HL-60/S4 (cell line): ENCODE results near the gene INHA.

Experiments used
- in situ Hi-C: fragments of 300-500 bp; cut with MboI; formaldehyde crosslinking; loops from 2 replicates; pipeline ENCODE4 v1.14.3; 2022; ENCODE audit warnings: low sequenced_read_pairs

INHA gene

GRCh38 chr2:219572237-219573001 lies at the start of gene INHA:
Gene INHA (plus strand): TSS chr2:219572310. CDS start chr2:219572375, 65 bp downstream.
- in situ Hi-C loops, result no loop called here

GRCh38 chr2:219523031-219523671 lies 49.0 kb upstream of the INHA start:
- in situ Hi-C loops, result no loop called here

GRCh38 chr2:219524817-219525216 lies 47.3 kb upstream of the INHA start:
- in situ Hi-C loops, result no loop called here

GRCh38 chr2:219525533-219526232 lies 46.4 kb upstream of the INHA start:
- in situ Hi-C loops, result no loop called here

GRCh38 chr2:219526320-219527075 lies 45.6 kb upstream of the INHA start:
- in situ Hi-C loops, result no loop called here

GRCh38 chr2:219527076-219527394 lies 45.1 kb upstream of the INHA start:
- in situ Hi-C loops, result no loop called here

- in situ Hi-C loops, result no loop called here
Measured at GRCh38 chr2:219527472-219527871, 44.6 kb upstream of the INHA start.

- in situ Hi-C loops, result loop anchor here (5.0 to 10.0 kb wide), 2 partner anchors 114 to 133 kb away; no protein-coding TSS in a partner anchor
Measured at GRCh38 chr2:219530048-219530963, 41.8 kb upstream of the INHA start.

GRCh38 chr2:219531639-219532377 lies 40.3 kb upstream of the INHA start:
- in situ Hi-C loops, result loop anchor here (5.0 to 10.0 kb wide), 2 partner anchors 113 to 135 kb away; no protein-coding TSS in a partner anchor

- in situ Hi-C loops, result loop anchor here (5.0 to 10.0 kb wide), 2 partner anchors 112 to 135 kb away; no protein-coding TSS in a partner anchor
Measured at GRCh38 chr2:219532378-219532649, 39.8 kb upstream of the INHA start.

- in situ Hi-C loops, result loop anchor here (5.0 to 10.0 kb wide), 2 partner anchors 111 to 137 kb away; no protein-coding TSS in a partner anchor
Measured at GRCh38 chr2:219533930-219534661, 38.0 kb upstream of the INHA start.

- in situ Hi-C loops, result loop anchor here (10.0 kb wide), 1 partner anchor 108 kb away; no protein-coding TSS in a partner anchor
Measured at GRCh38 chr2:219536425-219536824, 35.7 kb upstream of the INHA start.

- in situ Hi-C loops, result loop anchor here (10.0 kb wide), 1 partner anchor 108 kb away; no protein-coding TSS in a partner anchor
Measured at GRCh38 chr2:219536967-219537366, 35.1 kb upstream of the INHA start.

GRCh38 chr2:219537657-219538488 lies 34.2 kb upstream of the INHA start:
- in situ Hi-C loops, result loop anchor here (10.0 kb wide), 1 partner anchor 107 kb away; no protein-coding TSS in a partner anchor

GRCh38 chr2:219538504-219538951 lies 33.6 kb upstream of the INHA start:
- in situ Hi-C loops, result loop anchor here (10.0 kb wide), 1 partner anchor 106 kb away; no protein-coding TSS in a partner anchor

GRCh38 chr2:219538956-219539788 lies 32.9 kb upstream of the INHA start:
- in situ Hi-C loops, result loop anchor here (10.0 kb wide), 1 partner anchor 106 kb away; no protein-coding TSS in a partner anchor
